ENCODE results near the gene BRPF3.

- no peak for TF ChIP-seq POLR2A (IDR thresholded peaks at IDR 0.05)
- TF ChIP-seq, protein P1, sequence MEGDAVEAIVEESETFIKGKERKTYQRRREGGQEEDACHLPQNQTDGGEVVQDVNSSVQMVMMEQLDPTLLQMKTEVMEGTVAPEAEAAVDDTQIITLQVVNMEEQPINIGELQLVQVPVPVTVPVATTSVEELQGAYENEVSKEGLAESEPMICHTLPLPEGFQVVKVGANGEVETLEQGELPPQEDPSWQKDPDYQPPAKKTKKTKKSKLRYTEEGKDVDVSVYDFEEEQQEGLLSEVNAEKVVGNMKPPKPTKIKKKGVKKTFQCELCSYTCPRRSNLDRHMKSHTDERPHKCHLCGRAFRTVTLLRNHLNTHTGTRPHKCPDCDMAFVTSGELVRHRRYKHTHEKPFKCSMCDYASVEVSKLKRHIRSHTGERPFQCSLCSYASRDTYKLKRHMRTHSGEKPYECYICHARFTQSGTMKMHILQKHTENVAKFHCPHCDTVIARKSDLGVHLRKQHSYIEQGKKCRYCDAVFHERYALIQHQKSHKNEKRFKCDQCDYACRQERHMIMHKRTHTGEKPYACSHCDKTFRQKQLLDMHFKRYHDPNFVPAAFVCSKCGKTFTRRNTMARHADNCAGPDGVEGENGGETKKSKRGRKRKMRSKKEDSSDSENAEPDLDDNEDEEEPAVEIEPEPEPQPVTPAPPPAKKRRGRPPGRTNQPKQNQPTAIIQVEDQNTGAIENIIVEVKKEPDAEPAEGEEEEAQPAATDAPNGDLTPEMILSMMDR (IDR thresholded peaks at IDR 0.05): no peak
Measured at GRCh38 chr6:36276581-36277536, 80.3 kb downstream of the BRPF3 start.
